SK-N-MC (cell line): ENCODE results near the gene PRR15.

Source experiments
- EZH2 ChIP-seq: fragments of 200-600 bp; sonication (generic); IDR thresholded peaks from one replicate; pipeline ENCODE4 v1.6.1; 2017; ENCODE audit warnings: antibody characterized with exemption
- POLR2AphosphoS5 ChIP-seq: IDR thresholded peaks from 2 replicates; pipeline ENCODE4 v1.6.1; 2012; ENCODE audit warnings: mild to moderate bottlenecking, low read depth, low read length, borderline replicate concordance

DNA sequence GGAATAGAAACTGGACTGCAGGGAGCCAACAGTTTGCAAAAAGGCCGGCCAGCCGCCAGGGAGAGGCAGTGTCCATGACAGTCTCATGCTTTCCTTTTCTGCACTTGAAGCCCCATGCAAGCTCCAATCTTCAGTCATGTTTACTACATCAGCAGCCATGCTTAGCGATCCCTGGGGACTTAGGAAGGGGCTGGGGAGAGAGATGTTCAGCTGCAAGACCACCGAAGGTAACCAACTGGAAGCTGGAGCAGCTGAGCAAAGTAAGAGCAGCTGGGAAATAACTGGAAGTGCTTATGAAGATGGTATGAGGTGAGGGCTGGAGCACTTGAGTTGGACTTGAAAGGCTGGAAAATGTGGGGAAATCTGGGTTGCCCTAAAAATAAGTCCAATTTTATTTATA is 37.0 kb downstream of the PRR15 start:
- TF ChIP-seq EZH2 (no peak), POLR2AphosphoS5 (no peak)
